GM13977 (cell line): ENCODE data around the gene SOCS1.
"Not testable (repeated sequence)": the region's sequence is repeated elsewhere in the genome, so short reads cannot be mapped to it uniquely, and the experiment has no call there.

Source experiments
- DNase-seq: peaks from one replicate; pipeline ENCODE4 v3.0.0; 2012; ENCODE audit warnings: low spot score
- CTCF ChIP-seq: IDR thresholded peaks from 2 replicates; pipeline ENCODE4 v1.5.1; 2012; ENCODE audit warnings: mild to moderate bottlenecking, control low read depth; ENCODE audit not compliant: insufficient read depth; ENCODE audit errors: extremely low read depth, missing control alignments
- in situ Hi-C: fragments of 300-500 bp; cut with MboI; formaldehyde crosslinking; loops from one replicate; pipeline ENCODE4 v1.12.0; 2022; ENCODE audit warnings: low sequenced_read_pairs, low pct_unique_long_range_greater_than_20kb, mixed read lengths, inconsistent platforms; ENCODE audit not compliant: unreplicated experiment

SOCS1 gene

GRCh38 chr16:11224096-11224893 is 31.7 kb downstream of the SOCS1 start:
- DNase-seq: peak; percentile 73
- TF ChIP-seq CTCF: no peak
- in situ Hi-C loops: no loop called here

GRCh38 chr16:11220507-11220906 is 35.5 kb downstream of the SOCS1 start:
- DNase-seq, in situ Hi-C loops: not testable (repeated sequence)

GRCh38 chr16:11219178-11219577 is 36.8 kb downstream of the SOCS1 start:
- in situ Hi-C loops: no loop called here
- no peak for TF ChIP-seq CTCF
- no peak for DNase-seq

- TF ChIP-seq CTCF: peak; percentile 19
- DNase-seq: no peak
- in situ Hi-C loops: no loop called here
Measured at GRCh38 chr16:11218604-11218962, 37.4 kb downstream of the SOCS1 start.

GRCh38 chr16:11217651-11218603 is 38.1 kb downstream of the SOCS1 start:
- no peak for TF ChIP-seq CTCF
- in situ Hi-C loops: no loop called here
- DNase-seq: no peak

GRCh38 chr16:11215935-11216556 is 40.0 kb downstream of the SOCS1 start:
- TF ChIP-seq CTCF: no peak
- DNase-seq: no peak
- in situ Hi-C loops: no loop called here
